ENCODE results near the gene TOMM70.

DNA sequence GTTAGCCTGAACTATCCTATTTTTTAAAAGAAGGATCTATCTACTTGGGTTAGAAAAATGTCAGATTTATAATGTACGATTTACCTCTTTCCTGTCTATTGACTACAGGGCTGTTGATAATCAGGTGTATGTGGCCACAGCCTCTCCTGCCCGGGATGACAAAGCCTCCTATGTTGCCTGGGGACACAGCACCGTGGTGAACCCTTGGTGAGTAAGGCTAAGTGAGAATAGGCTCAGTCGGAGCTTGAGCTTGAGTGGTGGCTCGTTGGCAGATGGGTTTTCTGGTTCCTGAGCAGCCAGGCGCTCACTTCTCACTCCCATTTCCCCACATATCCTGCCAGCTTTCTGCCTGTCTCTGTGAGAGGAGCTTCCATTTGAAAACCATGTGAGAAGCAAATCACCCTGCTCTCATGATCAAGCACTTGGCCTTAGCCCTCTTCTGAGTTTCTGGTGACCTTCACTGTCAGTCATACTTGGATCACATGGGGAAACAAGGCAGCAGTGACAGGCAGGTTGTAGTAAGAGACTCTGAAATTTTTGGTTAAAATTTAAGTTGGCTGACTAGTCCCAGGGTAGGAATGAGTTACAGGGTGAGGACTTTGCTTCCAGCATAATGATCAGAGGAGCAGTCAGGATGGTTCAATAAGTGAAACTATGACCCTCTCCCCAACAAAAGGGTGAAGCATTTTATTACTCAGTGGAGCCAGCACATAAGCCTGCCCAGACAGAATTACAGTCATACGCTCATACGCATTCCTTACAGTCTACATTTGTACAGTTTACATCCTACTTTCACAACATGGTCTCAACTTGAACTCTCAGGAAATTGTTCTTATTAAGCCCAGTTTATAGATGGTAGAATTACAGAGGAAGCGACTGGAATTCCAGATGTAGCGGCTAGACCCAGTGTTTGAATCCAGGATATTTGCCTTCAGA lies 48.3 kb downstream of the TOMM70 start:
- TF ChIP-seq, protein P1, sequence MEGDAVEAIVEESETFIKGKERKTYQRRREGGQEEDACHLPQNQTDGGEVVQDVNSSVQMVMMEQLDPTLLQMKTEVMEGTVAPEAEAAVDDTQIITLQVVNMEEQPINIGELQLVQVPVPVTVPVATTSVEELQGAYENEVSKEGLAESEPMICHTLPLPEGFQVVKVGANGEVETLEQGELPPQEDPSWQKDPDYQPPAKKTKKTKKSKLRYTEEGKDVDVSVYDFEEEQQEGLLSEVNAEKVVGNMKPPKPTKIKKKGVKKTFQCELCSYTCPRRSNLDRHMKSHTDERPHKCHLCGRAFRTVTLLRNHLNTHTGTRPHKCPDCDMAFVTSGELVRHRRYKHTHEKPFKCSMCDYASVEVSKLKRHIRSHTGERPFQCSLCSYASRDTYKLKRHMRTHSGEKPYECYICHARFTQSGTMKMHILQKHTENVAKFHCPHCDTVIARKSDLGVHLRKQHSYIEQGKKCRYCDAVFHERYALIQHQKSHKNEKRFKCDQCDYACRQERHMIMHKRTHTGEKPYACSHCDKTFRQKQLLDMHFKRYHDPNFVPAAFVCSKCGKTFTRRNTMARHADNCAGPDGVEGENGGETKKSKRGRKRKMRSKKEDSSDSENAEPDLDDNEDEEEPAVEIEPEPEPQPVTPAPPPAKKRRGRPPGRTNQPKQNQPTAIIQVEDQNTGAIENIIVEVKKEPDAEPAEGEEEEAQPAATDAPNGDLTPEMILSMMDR (IDR thresholded peaks at IDR 0.05), result no peak
- TF ChIP-seq POLR2AphosphoS5 (IDR thresholded peaks at IDR 0.05) (no peak), EP300 (IDR thresholded peaks at IDR 0.05) (no peak), POLR2A (IDR thresholded peaks at IDR 0.05) (no peak)
